GM12878 (cell line): Measurements from ENCODE around the gene CRACDL. TPM values are rescaled to one million over a fixed set of nuclear protein-coding genes. Genes with fewer than 3 reads are reported as not detected.

ENCODE experiments used
- ATAC-seq: fragments of 200-7000 bp; cut with Tn5 transposase; 3 replicates; pipeline ENCODE4 v1.9.1; 2020; ENCODE audit warnings: mild to moderate bottlenecking, moderate library complexity
- BruUV-seq: library from RNA; stranded (reverse); fragments of 400-500 nt; replicated peaks from 2 replicates; lab custom pipeline; 2021; lab: Mats Ljungman, UMichigan
- CTCF ChIA-PET: fragments of 300-600 bp; sonication (Branson Sonifier 250); formaldehyde crosslinking; extraction: SDS; loops from one replicate; lab custom pipeline; 2021; ENCODE audit warnings: inconsistent platforms; lab: Yijun Ruan, JAX
- POLR2A ChIA-PET: fragments of 350-600 bp; formaldehyde crosslinking; extraction: SDS; loops from one replicate; lab custom pipeline; 2021; ENCODE audit warnings: inconsistent platforms; lab: Charles Lee
- RAD21 ChIA-PET: fragments of 300-600 bp; sonication (Branson Sonifier 250); formaldehyde crosslinking; loops from one replicate; lab custom pipeline; 2023; ENCODE audit warnings: antibody characterized with exemption; ENCODE audit not compliant: unreplicated experiment; lab: Charles Lee
- SMC1A ChIA-PET: fragments of 300-600 bp; sonication (Branson Sonifier 250); formaldehyde crosslinking; loops from one replicate; lab custom pipeline; 2023; ENCODE audit not compliant: unreplicated experiment, uncharacterized antibody; lab: Charles Lee
- DNase-seq: peaks from one replicate; pipeline ENCODE4 v3.0.0-alpha.2; 2011; ENCODE audit warnings: low read depth, low spot score
- FAIRE-seq: peaks from 3 replicates; lab custom pipeline; 2011; peaks lifted over from hg19 to GRCh38; lab: Jason Lieb, UNC
- H2AFZ ChIP-seq: 2 replicates; pipeline ENCODE4 v1.6.0; 2011; ENCODE audit warnings: low read depth, low read length, control low read depth; ENCODE audit not compliant: control insufficient read depth
- H3K27ac ChIP-seq: 2 replicates; pipeline ENCODE4 v1.5.1; 2011; ENCODE audit warnings: control low read depth; ENCODE audit not compliant: control insufficient read depth, insufficient read depth
- H3K27me3 ChIP-seq, 2 experiments: replicated peaks in 1 of 2; 2 replicates each; pipeline versions ENCODE4 v1.6.0 to v1.6.1; 2011; ENCODE audit warnings: low read length in 1 of 2; ENCODE audit not compliant: control insufficient read depth in 2 of 2, insufficient read depth in 2 of 2
- H3K36me3 ChIP-seq, 2 experiments: 2 replicates each; pipeline ENCODE4 v1.5.1; 2011; ENCODE audit warnings: low read length in 1 of 2; ENCODE audit not compliant: control insufficient read depth in 2 of 2, insufficient read depth in 2 of 2
- H3K4me1 ChIP-seq: 2 replicates; pipeline ENCODE4 v1.6.1; 2011; ENCODE audit warnings: mild to moderate bottlenecking, low read length, moderate library complexity, mixed read lengths; ENCODE audit not compliant: control insufficient read depth, insufficient read depth
- H3K4me2 ChIP-seq: 2 replicates; pipeline ENCODE4 v1.6.0; 2011; ENCODE audit warnings: control low read depth; ENCODE audit not compliant: control insufficient read depth, insufficient read depth
- H3K4me3 ChIP-seq: fragments of 200-600 bp; sonication (generic); 2 replicates; pipeline ENCODE4 v1.5.1; 2016
- H3K79me2 ChIP-seq: 2 replicates; pipeline ENCODE4 v1.6.0; 2011; ENCODE audit warnings: low read length; ENCODE audit not compliant: control insufficient read depth, insufficient read depth
- H3K9ac ChIP-seq: 2 replicates; pipeline ENCODE4 v1.8.0; 2011; ENCODE audit warnings: low read length, control low read depth, mixed read lengths; ENCODE audit not compliant: control insufficient read depth, insufficient read depth
- H3K9me3 ChIP-seq: replicated peaks from 3 replicates; pipeline ENCODE4 v1.5.1; 2011; ENCODE audit warnings: mild to moderate bottlenecking, low read length; ENCODE audit not compliant: control insufficient read depth, insufficient read depth
- H4K20me1 ChIP-seq: 2 replicates; pipeline ENCODE4 v1.6.0; 2011; ENCODE audit not compliant: control insufficient read depth, insufficient read depth
- CBX5 ChIP-seq: sonication (generic); IDR thresholded peaks from 2 replicates; pipeline ENCODE4 v1.6.1; 2016; ENCODE audit warnings: low read depth, moderate library complexity, mild to moderate bottlenecking, inconsistent platforms
- CHD2 ChIP-seq: IDR thresholded peaks from 2 replicates; pipeline ENCODE4 v1.6.1; 2011; ENCODE audit warnings: low read depth, low read length, improper control_type of control experiment, borderline replicate concordance
- CHD4 ChIP-seq: fragments of 200-600 bp; sonication (generic); IDR thresholded peaks from 2 replicates; pipeline ENCODE4 v1.6.1; 2016; ENCODE audit warnings: mild to moderate bottlenecking
- E2F4 ChIP-seq: IDR thresholded peaks from 2 replicates; pipeline ENCODE4 v1.6.1; 2012; ENCODE audit warnings: low read depth, low read length, improper control_type of control experiment
- ELK1 ChIP-seq: IDR thresholded peaks from 2 replicates; pipeline ENCODE4 v1.6.1; 2012; ENCODE audit warnings: low read depth, low read length, improper control_type of control experiment
- EZH2 ChIP-seq: IDR thresholded peaks from 2 replicates; pipeline ENCODE4 v1.6.1; 2012; ENCODE audit warnings: low read depth, mild to moderate bottlenecking, control low read depth, inconsistent platforms, low read length, borderline replicate concordance; ENCODE audit not compliant: control insufficient read depth
- HCFC1 ChIP-seq: fragments of 150-350 bp; IDR thresholded peaks from 2 replicates; pipeline ENCODE4 v1.6.1; 2014; ENCODE audit warnings: low read length
- MAX ChIP-seq: IDR thresholded peaks from 2 replicates; pipeline ENCODE4 v1.6.1; 2012; ENCODE audit warnings: low read depth, low read length, improper control_type of control experiment
- NR2C1 ChIP-seq: fragments of 450-650 bp; IDR thresholded peaks from 2 replicates; pipeline ENCODE4 v1.6.1; 2017; ENCODE audit warnings: antibody characterized with exemption, mild to moderate bottlenecking, moderate library complexity
- POLR2AphosphoS5 ChIP-seq: IDR thresholded peaks from 2 replicates; pipeline ENCODE4 v1.6.1; 2011; ENCODE audit warnings: mild to moderate bottlenecking, low read length, inconsistent platforms
- SREBF2 ChIP-seq: IDR thresholded peaks from 2 replicates; pipeline ENCODE4 v1.6.1; 2012; ENCODE audit warnings: mild to moderate bottlenecking, low read length
- TBL1XR1 ChIP-seq: IDR thresholded peaks from 2 replicates; pipeline ENCODE4 v1.6.1; 2012; ENCODE audit warnings: low read depth, low read length, improper control_type of control experiment
- ZNF687 ChIP-seq: fragments of 450-650 bp; IDR thresholded peaks from 2 replicates; pipeline ENCODE4 v1.6.1; 2017; ENCODE audit warnings: mild to moderate bottlenecking, moderate library complexity
- WGBS: methylation state at CpG from one replicate; pipeline ENCODE4 v1.1.6; 2016; ENCODE audit warnings: low lambda C conversion rate; ENCODE audit not compliant: insufficient replicate concordance, insufficient coverage; ENCODE audit errors: missing lambda C conversion rate; 5-methylcytosine and 5-hydroxymethylcytosine counted together
- in situ Hi-C: fragments of 300-500 bp; cut with MboI; formaldehyde crosslinking; loops from 9 replicates; pipeline ENCODE4 v1.14.3; 2018; ENCODE audit warnings: mixed read lengths
- intact Hi-C: fragments of 100-400 bp; cut with micrococcal nuclease; formaldehyde crosslinking; loops from one replicate; pipeline ENCODE4 v1.14.2; 2022; ENCODE audit not compliant: unreplicated experiment
- polyA plus RNA-seq, 11 experiments: library from polyadenylated mRNA; depleted of rRNA in 4 of 11; unstranded in 6 of 11; stranded (reverse) in 5 of 11; fragments of >200 nt; fragmentation: Nextera tagmentation in 4 of 11; fragmentation: Illumina TruSeq in 1 of 11; extraction: Ambion mirVana in 4 of 11; extraction: Trizol in 1 of 11; gene quantifications; 1 replicate in 1 of 11; 2 replicates in 10 of 11; pipeline versions ENCODE4 v1.2.1 to v1.2.3, GENCODE V29; 2011 to 2016; ENCODE audit warnings: inconsistent platforms in 2 of 11, missing spikeins in 2 of 11, low read depth in 1 of 11
- total RNA-seq, 4 experiments: library from RNA; depleted of rRNA in 3 of 4; stranded (reverse); fragments of >200 nt in 3 of 4; fragmentation: Illumina TruSeq in 1 of 4; extraction: Trizol in 1 of 4; gene quantifications; 2 replicates each; pipeline versions ENCODE4 v1.2.1 to v1.2.3, GENCODE V29; 2013 to 2021
- TF ChIP-seq, protein P1 (sequence below): fragments of 450-650 bp; formaldehyde crosslinking; IDR thresholded peaks from 2 replicates; pipeline ENCODE4 v1.5.0; 2022; ENCODE audit warnings: mild to moderate bottlenecking, missing genetic modification characterization

CRACDL gene
- total and polyA plus RNA-seq, 10 of the 15 experiments (the other 5 are each of a cell fraction or from before 2014, with no cell fraction given): 0.03 to 0.72 (median 0.14) TPM

GRCh38 chr2:98901291-98901690 lies 34.7 kb downstream of the CRACDL start (continued):
- TF ChIP-seq ZNF687 (no peak), ELK1 (no peak), POLR2AphosphoS5 (no peak), HCFC1 (no peak), CBX5 (no peak), E2F4 (no peak)
- TF ChIP-seq, all 136 proteins: peak for 0

DNA sequence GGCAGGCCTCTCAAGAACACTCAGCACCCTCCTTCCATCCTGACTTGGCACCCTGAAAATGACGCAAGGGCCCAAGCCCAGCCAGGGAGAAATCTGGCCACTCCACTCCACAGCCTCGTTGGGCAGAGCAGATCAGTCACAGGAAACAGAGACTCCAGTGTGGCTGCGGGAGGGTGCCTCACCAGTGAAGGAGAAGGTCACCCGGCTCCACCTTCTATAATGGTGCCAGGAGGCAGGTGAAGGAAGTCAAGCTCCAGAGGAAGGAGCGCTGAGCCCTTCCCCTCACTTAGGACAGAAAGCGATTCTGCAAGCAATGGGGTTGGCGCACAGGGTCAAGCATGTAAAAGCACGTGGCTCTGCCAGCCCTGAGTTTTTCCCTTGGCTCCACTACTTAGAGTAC lies 35.3 kb downstream of the CRACDL start:
- intact Hi-C loops: no loop called here
- DNase-seq (no peak), FAIRE-seq (no peak), ATAC-seq (no peak)
- in situ Hi-C loops: no loop called here
- H3K9me3 ChIP-seq: no peaks in the 10 kb centered on the region
- no peak overlapping the region for H3K4me3 ChIP-seq
- peaks cover 0 to 2% of the 10 kb centered on the region in 2 experiments; a peak in 1 of 4 replicates for H3K27me3 ChIP-seq
- no peak overlapping the region for H2AFZ ChIP-seq
- ChIA-PET CTCF (no interaction called here), RAD21 (no interaction called here), POLR2A (no interaction called here), SMC1A (no interaction called here)
- H3K36me3 ChIP-seq: no peaks in the 10 kb centered on the region
- no peaks in the 10 kb centered on the region; the same call in 1 of the 2 replicates for H4K20me1 ChIP-seq
- no peak overlapping the region for H3K4me2 ChIP-seq
- no peak overlapping the region for H3K27ac ChIP-seq
- H3K79me2 ChIP-seq: no peaks in the 10 kb centered on the region
- no TSS peak for BruUV-seq
- 60% methylated on average over 8 of the region's 8 CpGs for WGBS
- H3K9ac ChIP-seq: no peak overlapping the region
- H3K4me1 ChIP-seq: no peaks in the 10 kb centered on the region
- no peak for TF ChIP-seq MAX
- no peak for TF ChIP-seq CHD4
- TF ChIP-seq EZH2: no peak
- TF ChIP-seq TBL1XR1: no peak
- no peak for TF ChIP-seq SREBF2
- TF ChIP-seq, protein P1, sequence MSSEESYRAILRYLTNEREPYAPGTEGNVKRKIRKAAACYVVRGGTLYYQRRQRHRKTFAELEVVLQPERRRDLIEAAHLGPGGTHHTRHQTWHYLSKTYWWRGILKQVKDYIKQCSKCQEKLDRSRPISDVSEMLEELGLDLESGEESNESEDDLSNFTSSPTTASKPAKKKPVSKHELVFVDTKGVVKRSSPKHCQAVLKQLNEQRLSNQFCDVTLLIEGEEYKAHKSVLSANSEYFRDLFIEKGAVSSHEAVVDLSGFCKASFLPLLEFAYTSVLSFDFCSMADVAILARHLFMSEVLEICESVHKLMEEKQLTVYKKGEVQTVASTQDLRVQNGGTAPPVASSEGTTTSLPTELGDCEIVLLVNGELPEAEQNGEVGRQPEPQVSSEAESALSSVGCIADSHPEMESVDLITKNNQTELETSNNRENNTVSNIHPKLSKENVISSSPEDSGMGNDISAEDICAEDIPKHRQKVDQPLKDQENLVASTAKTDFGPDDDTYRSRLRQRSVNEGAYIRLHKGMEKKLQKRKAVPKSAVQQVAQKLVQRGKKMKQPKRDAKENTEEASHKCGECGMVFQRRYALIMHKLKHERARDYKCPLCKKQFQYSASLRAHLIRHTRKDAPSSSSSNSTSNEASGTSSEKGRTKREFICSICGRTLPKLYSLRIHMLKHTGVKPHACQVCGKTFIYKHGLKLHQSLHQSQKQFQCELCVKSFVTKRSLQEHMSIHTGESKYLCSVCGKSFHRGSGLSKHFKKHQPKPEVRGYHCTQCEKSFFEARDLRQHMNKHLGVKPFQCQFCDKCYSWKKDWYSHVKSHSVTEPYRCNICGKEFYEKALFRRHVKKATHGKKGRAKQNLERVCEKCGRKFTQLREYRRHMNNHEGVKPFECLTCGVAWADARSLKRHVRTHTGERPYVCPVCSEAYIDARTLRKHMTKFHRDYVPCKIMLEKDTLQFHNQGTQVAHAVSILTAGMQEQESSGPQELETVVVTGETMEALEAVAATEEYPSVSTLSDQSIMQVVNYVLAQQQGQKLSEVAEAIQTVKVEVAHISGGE (CRISPR knock-in tag): no peak
- TF ChIP-seq HCFC1: no peak
- TF ChIP-seq CHD2: no peak
- TF ChIP-seq NR2C1: no peak
